HG02759 (cell line): ENCODE measurements around the gene BMP10.
A peak's percentile ranks its signal among the peaks of the same experiment; 100 is the strongest.

ENCODE experiments used
- ATAC-seq: cut with Tn5 transposase; IDR thresholded peaks from one replicate; pipeline ENCODE4 v1.9.1; 2021; ENCODE audit warnings: mild to moderate bottlenecking, moderate library complexity; ENCODE audit not compliant: unreplicated experiment

The BMP10 gene

GRCh38 chr2:68853915-68854314 is 17.3 kb downstream of the BMP10 start:
- ATAC-seq = no peak

- ATAC-seq = no peak
Observed at GRCh38 chr2:68853035-68853434, 18.2 kb downstream of the BMP10 start.

GRCh38 chr2:68850524-68850923 is 20.7 kb downstream of the BMP10 start:
- no peak for ATAC-seq

GRCh38 chr2:68849579-68850030 is 21.6 kb downstream of the BMP10 start:
- no peak for ATAC-seq

- no peak for ATAC-seq
Observed at GRCh38 chr2:68847751-68848150, 23.4 kb downstream of the BMP10 start.

GRCh38 chr2:68846091-68846490 is 25.1 kb downstream of the BMP10 start:
- ATAC-seq = no peak

- no peak for ATAC-seq
Observed at GRCh38 chr2:68845043-68845442, 26.2 kb downstream of the BMP10 start.

- no peak for ATAC-seq
Observed at GRCh38 chr2:68839260-68839833, 31.9 kb downstream of the BMP10 start.

- no peak for ATAC-seq
Observed at GRCh38 chr2:68838641-68839040, 32.6 kb downstream of the BMP10 start.

GRCh38 chr2:68837861-68838341 is 33.3 kb downstream of the BMP10 start:
- no peak for ATAC-seq

GRCh38 chr2:68837164-68837860 is 33.9 kb downstream of the BMP10 start:
- ATAC-seq = no peak

GRCh38 chr2:68835621-68836020 is 35.6 kb downstream of the BMP10 start:
- ATAC-seq = no peak

GRCh38 chr2:68834737-68835376 is 36.3 kb downstream of the BMP10 start:
- no peak for ATAC-seq

GRCh38 chr2:68833162-68833561 is 38.0 kb downstream of the BMP10 start:
- no peak for ATAC-seq

GRCh38 chr2:68832233-68832869 is 38.8 kb downstream of the BMP10 start:
- peak; percentile 71 for ATAC-seq

GRCh38 chr2:68831686-68832232 is 39.4 kb downstream of the BMP10 start:
- ATAC-seq = no peak

- ATAC-seq = no peak
Observed at GRCh38 chr2:68829749-68830148, 41.4 kb downstream of the BMP10 start.

GRCh38 chr2:68828887-68829708 is 42.1 kb downstream of the BMP10 start:
- no peak for ATAC-seq

- no peak for ATAC-seq
Observed at GRCh38 chr2:68827666-68828065, 43.5 kb downstream of the BMP10 start.

- ATAC-seq = no peak
Observed at GRCh38 chr2:68825866-68826265, 45.3 kb downstream of the BMP10 start.
